Subcutaneous abdominal adipose tissue (tissue), 5 donors: ENCODE measurements around the gene RHBG.

Experiments used
- H3K27ac ChIP-seq: one replicate; pipeline ENCODE4 v1.7.0; 2013; ENCODE audit warnings: low read depth, mild to moderate bottlenecking, inconsistent platforms, low read length, moderate library complexity
- H3K27me3 ChIP-seq, 5 donors: one replicate each; pipeline ENCODE4 v1.7.0; 2013; ENCODE audit warnings: low read length in 5 of 5, inconsistent platforms in 1 of 5; ENCODE audit not compliant: control insufficient read depth in 5 of 5, insufficient read depth in 4 of 5
- H3K36me3 ChIP-seq, 5 donors: one replicate each; pipeline ENCODE4 v1.7.0; 2013; ENCODE audit warnings: low read length in 5 of 5; ENCODE audit not compliant: control insufficient read depth in 5 of 5, insufficient read depth in 5 of 5
- H3K4me1 ChIP-seq, 5 donors: one replicate each; pipeline ENCODE4 v1.7.0; 2013; ENCODE audit warnings: low read length in 5 of 5, mild to moderate bottlenecking in 3 of 5, moderate library complexity in 1 of 5; ENCODE audit not compliant: control insufficient read depth in 5 of 5, insufficient read depth in 5 of 5
- H3K4me3 ChIP-seq, 5 donors: one replicate each; pipeline ENCODE4 v1.7.0; 2013; ENCODE audit warnings: low read length in 5 of 5, low read depth in 1 of 5
- H3K9ac ChIP-seq, 5 donors: one replicate each; pipeline ENCODE4 v1.7.0; 2013; ENCODE audit warnings: low read length in 5 of 5, mild to moderate bottlenecking in 4 of 5, moderate library complexity in 3 of 5
- H3K9me3 ChIP-seq, 5 donors: one replicate each; pipeline ENCODE4 v1.7.0; 2013; ENCODE audit warnings: low read length in 5 of 5; ENCODE audit not compliant: control insufficient read depth in 5 of 5
- donor health status: healthy.
- donor health status: healthy.
- donor health status: healthy.
- donor health status: healthy.
- donor health status: healthy.

The RHBG gene

GRCh38 chr1:156392452-156392853 lies 23.4 kb downstream of the RHBG start:
- H3K36me3 ChIP-seq: no peaks in the 10 kb centered on the region
- H3K27me3 ChIP-seq: peaks cover 26 to 45% (median 41%) of the 10 kb centered on the region in 5 donors
- no peak overlapping the region for H3K4me3 ChIP-seq
- H3K9ac ChIP-seq: no peak overlapping the region
- H3K9me3 ChIP-seq: no peaks in the 10 kb centered on the region
- H3K27ac ChIP-seq: no peak overlapping the region
- peaks cover 0 to 11% (median 3%) of the 10 kb centered on the region in 5 donors for H3K4me1 ChIP-seq

GRCh38 chr1:156393095-156393494 lies 24.1 kb downstream of the RHBG start:
- no peaks in the 10 kb centered on the region for H3K36me3 ChIP-seq
- no peaks in the 10 kb centered on the region for H3K9me3 ChIP-seq
- H3K27me3 ChIP-seq: peaks cover 20 to 38% (median 35%) of the 10 kb centered on the region in 5 donors
- peaks cover 0 to 5% (median 3%) of the 10 kb centered on the region in 5 donors for H3K4me1 ChIP-seq
- H3K9ac ChIP-seq: no peak overlapping the region
- no peak overlapping the region for H3K27ac ChIP-seq
- H3K4me3 ChIP-seq: no peak overlapping the region

- Histone ChIP-seq H3K9ac (no peak overlapping the region), H3K27me3 (peaks cover 15 to 31% (median 28%) of the 10 kb centered on the region in 5 donors), H3K4me3 (no peak overlapping the region), H3K27ac (no peak overlapping the region), H3K9me3 (no peaks in the 10 kb centered on the region), H3K36me3 (no peaks in the 10 kb centered on the region), H3K4me1 (no peaks in the 10 kb centered on the region)
Measured at GRCh38 chr1:156394082-156394481, 25.1 kb downstream of the RHBG start.

GRCh38 chr1:156394835-156395461 lies 25.9 kb downstream of the RHBG start:
- Histone ChIP-seq H3K27me3 (peaks cover 7 to 22% (median 20%) of the 10 kb centered on the region in 5 donors), H3K4me1 (no peaks in the 10 kb centered on the region), H3K36me3 (no peaks in the 10 kb centered on the region), H3K9me3 (no peaks in the 10 kb centered on the region), H3K27ac (no peak overlapping the region), H3K4me3 (no peak overlapping the region), H3K9ac (no peak overlapping the region)

GRCh38 chr1:156399355-156400125 lies 30.5 kb downstream of the RHBG start:
- peaks cover 7 to 18% (median 12%) of the 10 kb centered on the region in 5 donors for H3K27me3 ChIP-seq
- no peak overlapping the region for H3K9ac ChIP-seq
- H3K9me3 ChIP-seq: no peaks in the 10 kb centered on the region

GRCh38 chr1:156400191-156400935 lies 31.4 kb downstream of the RHBG start:
- Histone ChIP-seq H3K4me3 (no peak overlapping the region), H3K27ac (no peak overlapping the region), H3K9ac (no peak overlapping the region), H3K4me1 (no peaks in the 10 kb centered on the region), H3K9me3 (no peaks in the 10 kb centered on the region), H3K27me3 (peaks cover 7 to 25% (median 18%) of the 10 kb centered on the region in 5 donors), H3K36me3 (no peaks in the 10 kb centered on the region)

More at GRCh38 chr1:156399355-156400125, 30.5 kb downstream of the RHBG start:
- no peak overlapping the region for H3K27ac ChIP-seq
- no peaks in the 10 kb centered on the region for H3K36me3 ChIP-seq
- H3K4me3 ChIP-seq: no peak overlapping the region
- no peaks in the 10 kb centered on the region for H3K4me1 ChIP-seq

GRCh38 chr1:156401041-156401574 lies 32.1 kb downstream of the RHBG start:
- Histone ChIP-seq H3K4me3 (no peak overlapping the region), H3K4me1 (no peaks in the 10 kb centered on the region), H3K36me3 (no peaks in the 10 kb centered on the region), H3K9me3 (no peaks in the 10 kb centered on the region), H3K27ac (no peak overlapping the region), H3K9ac (no peak overlapping the region), H3K27me3 (peaks cover 12 to 31% (median 25%) of the 10 kb centered on the region in 5 donors)

GRCh38 chr1:156401681-156402081 lies 32.7 kb downstream of the RHBG start:
- no peak overlapping the region for H3K4me3 ChIP-seq
- no peaks in the 10 kb centered on the region for H3K36me3 ChIP-seq
- H3K4me1 ChIP-seq: no peaks in the 10 kb centered on the region
- no peak overlapping the region for H3K27ac ChIP-seq
- no peaks in the 10 kb centered on the region for H3K9me3 ChIP-seq
- peaks cover 14 to 36% (median 31%) of the 10 kb centered on the region in 5 donors for H3K27me3 ChIP-seq
- no peak overlapping the region for H3K9ac ChIP-seq

GRCh38 chr1:156402331-156403020 lies 33.5 kb downstream of the RHBG start:
- Histone ChIP-seq H3K27ac (no peak overlapping the region), H3K36me3 (no peaks in the 10 kb centered on the region), H3K9ac (no peak overlapping the region), H3K9me3 (no peaks in the 10 kb centered on the region), H3K27me3 (peaks cover 17 to 44% (median 38%) of the 10 kb centered on the region in 5 donors), H3K4me1 (no peaks in the 10 kb centered on the region), H3K4me3 (no peak overlapping the region)
